ACC112 (cell line): Measurements from ENCODE around the gene GADD45B.
A peak's percentile ranks its signal among the peaks of the same experiment; 100 is the strongest.
"Not testable (repeated sequence)": the region's sequence is repeated elsewhere in the genome, so short reads cannot be mapped to it uniquely, and the experiment has no call there.

Source experiments
- H2AFZ ChIP-seq: fragments of 200-600 bp; sonication (generic); one replicate; pipeline ENCODE4 v1.6.0; 2017; ENCODE audit warnings: antibody characterized with exemption, low read length; ENCODE audit not compliant: unreplicated experiment
- H3K27ac ChIP-seq: fragments of 200-600 bp; sonication (generic); 2 replicates; pipeline ENCODE4 v1.5.1; 2014; ENCODE audit warnings: low read depth, mild to moderate bottlenecking, antibody characterized with exemption, low read length, moderate library complexity
- H3K27me3 ChIP-seq: fragments of 200-600 bp; sonication (generic); 2 replicates; pipeline ENCODE4 v1.6.1; 2014; ENCODE audit warnings: mild to moderate bottlenecking, antibody characterized with exemption, low read length, moderate library complexity, mixed read lengths; ENCODE audit not compliant: insufficient read depth
- H3K36me3 ChIP-seq: fragments of 200-600 bp; sonication (generic); 2 replicates; pipeline ENCODE4 v1.6.1; 2016; ENCODE audit warnings: mild to moderate bottlenecking, antibody characterized with exemption, low read length, moderate library complexity, mixed read lengths; ENCODE audit not compliant: insufficient read depth
- H3K4me1 ChIP-seq: fragments of 200-600 bp; sonication (generic); one replicate; pipeline ENCODE4 v1.6.1; 2016; ENCODE audit warnings: low read length, mixed read lengths; ENCODE audit not compliant: insufficient read depth, unreplicated experiment, control insufficient read depth
- H3K4me3 ChIP-seq: fragments of 200-600 bp; sonication (generic); 2 replicates; pipeline ENCODE4 v1.5.1; 2014; ENCODE audit warnings: mild to moderate bottlenecking, low read depth, low read length
- H3K79me2 ChIP-seq: fragments of 200-600 bp; sonication (generic); one replicate; pipeline ENCODE4 v1.6.0; 2016; ENCODE audit warnings: low read length; ENCODE audit not compliant: control insufficient read depth, unreplicated experiment, insufficient read depth

GADD45B gene

DNA sequence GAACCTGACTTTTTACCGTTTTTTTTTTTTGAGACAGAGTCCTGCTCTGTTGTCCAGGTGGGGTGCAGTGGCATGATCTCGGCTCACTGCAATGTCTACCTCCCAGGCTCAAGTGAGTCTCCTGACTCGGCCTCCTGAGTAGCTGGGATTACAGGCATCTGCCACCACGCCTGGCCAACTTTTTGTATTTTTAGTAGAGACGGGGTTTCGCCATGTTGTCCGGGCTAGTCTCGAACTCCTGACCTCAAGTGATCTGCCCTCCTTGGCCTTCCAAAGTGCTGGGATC, 6.1 kb upstream of the GADD45B start:
- Histone ChIP-seq H3K27ac (peak overlapping the region; percentile 30; the same call in 1 of the 2 replicates), H3K4me1 (peaks cover 16% of the 10 kb centered on the region)
- not testable (repeated sequence) for H3K27me3 ChIP-seq, H2AFZ ChIP-seq, H3K4me3 ChIP-seq, H3K79me2 ChIP-seq, H3K36me3 ChIP-seq

GRCh38 chr19:2474232-2475017, 1.5 kb upstream of the GADD45B start:
- peak overlapping the region; percentile 76 for H3K27ac ChIP-seq
- H3K79me2 ChIP-seq, result peaks cover 32% of the 10 kb centered on the region
- H3K4me3 ChIP-seq, result peak overlapping the region; percentile 100
- H3K27me3 ChIP-seq, result no peaks in the 10 kb centered on the region
- H3K4me1 ChIP-seq, result peaks cover 5% of the 10 kb centered on the region
- H3K36me3 ChIP-seq, result peaks cover 21% of the 10 kb centered on the region
- no peak overlapping the region for H2AFZ ChIP-seq

GRCh38 chr19:2475018-2475701, 767 bp upstream of the GADD45B start:
- Histone ChIP-seq H3K4me1 (no peaks in the 10 kb centered on the region), H3K36me3 (peaks cover 21% of the 10 kb centered on the region), H2AFZ (no peak overlapping the region), H3K27ac (peak overlapping the region; percentile 76), H3K79me2 (peaks cover 32% of the 10 kb centered on the region), H3K27me3 (no peaks in the 10 kb centered on the region), H3K4me3 (peak overlapping the region; percentile 100)

DNA sequence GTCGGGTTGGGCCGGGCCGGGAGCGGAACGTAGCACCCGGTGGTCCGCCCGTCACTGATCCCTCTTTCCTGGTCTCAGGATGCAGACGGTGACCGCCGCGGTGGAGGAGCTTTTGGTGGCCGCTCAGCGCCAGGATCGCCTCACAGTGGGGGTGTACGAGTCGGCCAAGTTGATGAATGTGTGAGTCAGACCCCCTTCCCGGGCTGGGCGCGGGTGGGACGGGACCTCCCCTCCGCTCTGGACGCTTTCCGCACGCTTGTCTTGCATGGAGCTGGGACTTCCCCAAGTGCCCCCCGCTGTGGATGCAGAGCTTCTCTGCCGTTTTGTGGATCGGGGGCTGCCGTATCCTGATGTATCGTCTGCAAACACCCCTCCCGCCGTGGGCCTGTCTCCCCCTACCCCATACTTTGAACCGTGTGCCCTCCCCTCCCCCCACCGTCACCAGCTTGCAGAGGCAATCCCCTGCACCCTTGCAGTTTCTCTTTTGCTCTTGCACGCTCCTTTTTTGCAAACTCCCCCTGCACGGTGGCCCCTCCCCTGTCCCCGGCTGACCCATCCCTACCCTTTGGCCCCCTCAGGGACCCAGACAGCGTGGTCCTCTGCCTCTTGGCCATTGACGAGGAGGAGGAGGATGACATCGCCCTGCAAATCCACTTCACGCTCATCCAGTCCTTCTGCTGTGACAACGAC, 669 bp downstream of the GADD45B start:
- H2AFZ ChIP-seq, result no peak overlapping the region
- peak overlapping the region; percentile 100 for H3K4me3 ChIP-seq
- peak overlapping the region; percentile 82 for H3K27ac ChIP-seq
- H3K4me1 ChIP-seq, result no peaks in the 10 kb centered on the region
- no peaks in the 10 kb centered on the region for H3K27me3 ChIP-seq
- peaks cover 32% of the 10 kb centered on the region for H3K79me2 ChIP-seq
- H3K36me3 ChIP-seq, result peaks cover 21% of the 10 kb centered on the region

DNA sequence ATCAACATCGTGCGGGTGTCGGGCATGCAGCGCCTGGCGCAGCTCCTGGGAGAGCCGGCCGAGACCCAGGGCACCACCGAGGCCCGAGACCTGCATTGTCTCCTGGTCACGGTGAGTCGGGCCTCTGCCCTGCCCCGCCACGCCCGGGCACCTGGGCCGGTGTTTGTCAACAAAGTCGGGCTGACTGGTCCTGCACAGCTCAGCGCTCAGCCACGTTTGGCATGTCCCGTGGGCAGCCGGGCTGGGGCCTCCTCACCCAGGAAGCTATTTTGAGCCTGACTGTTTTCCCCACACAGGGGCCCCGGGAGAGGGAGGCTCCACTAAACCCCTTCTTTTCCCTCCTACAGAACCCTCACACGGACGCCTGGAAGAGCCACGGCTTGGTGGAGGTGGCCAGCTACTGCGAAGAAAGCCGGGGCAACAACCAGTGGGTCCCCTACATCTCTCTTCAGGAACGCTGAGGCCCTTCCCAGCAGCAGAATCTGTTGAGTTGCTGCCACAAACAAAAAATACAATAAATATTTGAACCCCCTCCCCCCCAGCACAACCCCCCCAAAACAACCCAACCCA, 1.3 kb downstream of the GADD45B start:
- no peak overlapping the region for H2AFZ ChIP-seq
- peak overlapping the region; percentile 82 for H3K27ac ChIP-seq
- H3K4me3 ChIP-seq, result peak overlapping the region; percentile 100
- no peaks in the 10 kb centered on the region for H3K4me1 ChIP-seq
- no peaks in the 10 kb centered on the region for H3K27me3 ChIP-seq
- peaks cover 32% of the 10 kb centered on the region for H3K79me2 ChIP-seq
- peaks cover 21% of the 10 kb centered on the region for H3K36me3 ChIP-seq

- Histone ChIP-seq H3K4me1 (no peaks in the 10 kb centered on the region), H2AFZ (no peak overlapping the region), H3K79me2 (peaks cover 32% of the 10 kb centered on the region), H3K27me3 (no peaks in the 10 kb centered on the region), H3K27ac (peak overlapping the region; percentile 82), H3K4me3 (peak overlapping the region; percentile 100), H3K36me3 (peaks cover 21% of the 10 kb centered on the region)
Measured at GRCh38 chr19:2477732-2478191, 1.8 kb downstream of the GADD45B start.

GRCh38 chr19:2478278-2478755, 2.4 kb downstream of the GADD45B start:
- H3K27me3 ChIP-seq, result no peaks in the 10 kb centered on the region
- peaks cover 21% of the 10 kb centered on the region for H3K36me3 ChIP-seq
- peaks cover 32% of the 10 kb centered on the region for H3K79me2 ChIP-seq
- no peak overlapping the region for H2AFZ ChIP-seq
- peak overlapping the region; percentile 82 for H3K27ac ChIP-seq
- H3K4me3 ChIP-seq, result peak overlapping the region; percentile 100
- no peaks in the 10 kb centered on the region for H3K4me1 ChIP-seq

GRCh38 chr19:2478756-2479555, 3.0 kb downstream of the GADD45B start:
- peak overlapping the region; percentile 82 for H3K27ac ChIP-seq
- H3K27me3 ChIP-seq, result no peaks in the 10 kb centered on the region
- no peaks in the 10 kb centered on the region for H3K4me1 ChIP-seq
- H3K4me3 ChIP-seq, result peak overlapping the region; percentile 100
- H3K36me3 ChIP-seq, result peaks cover 21% of the 10 kb centered on the region
- no peak overlapping the region for H2AFZ ChIP-seq
- H3K79me2 ChIP-seq, result peaks cover 32% of the 10 kb centered on the region

DNA sequence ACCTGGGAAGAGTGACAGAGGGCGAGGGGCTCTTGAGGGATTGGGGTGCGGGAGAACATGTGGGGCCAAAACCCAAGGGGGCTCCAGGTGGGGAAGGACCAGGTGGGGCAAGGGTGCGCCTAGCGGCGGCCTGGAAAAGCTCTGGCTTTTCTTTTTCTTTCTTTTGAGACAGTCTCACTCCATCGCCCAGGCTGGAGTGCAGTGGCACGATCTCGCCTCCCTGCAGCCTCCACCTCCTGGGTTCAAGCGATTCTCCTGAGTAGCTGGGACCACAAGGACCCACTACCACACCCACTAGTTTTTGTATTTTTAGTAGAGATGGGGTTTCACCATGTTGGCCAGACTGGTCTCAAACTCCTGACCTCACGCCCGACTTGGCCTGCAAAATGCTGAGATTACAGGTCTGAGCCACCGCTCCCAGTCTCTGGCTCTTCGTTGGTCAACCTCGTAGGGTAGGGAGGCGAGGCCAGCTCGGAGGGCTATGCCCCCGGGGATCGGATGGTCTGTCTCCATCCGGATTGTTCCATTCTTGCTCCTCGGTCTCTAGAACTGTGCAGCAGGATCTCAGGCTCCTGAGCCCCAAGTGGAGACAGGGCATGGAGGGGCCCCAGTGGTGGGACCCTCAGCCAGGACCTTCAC, 3.7 kb downstream of the GADD45B start:
- Histone ChIP-seq H3K36me3 (peaks cover 21% of the 10 kb centered on the region), H2AFZ (no peak overlapping the region), H3K27me3 (no peaks in the 10 kb centered on the region), H3K4me1 (no peaks in the 10 kb centered on the region), H3K79me2 (peaks cover 32% of the 10 kb centered on the region), H3K4me3 (peak overlapping the region; percentile 100; the same call in 1 of the 2 replicates), H3K27ac (peak overlapping the region; percentile 82)
